Mammary epithelial cell (primary cell): ENCODE results near the gene PLK5.

Experiments used
- EZH2 ChIP-seq: IDR thresholded peaks from 2 replicates; pipeline ENCODE4 v1.6.1; 2012; ENCODE audit warnings: low read length, inconsistent platforms, borderline replicate concordance
- TF ChIP-seq, protein P1 (sequence below), 2 donors: IDR thresholded peaks in 1 of 2; conservative IDR thresholded peaks in 1 of 2; 2 replicates each; pipeline ENCODE4 v1.5.1; 2011 to 2012; ENCODE audit warnings: inconsistent platforms in 2 of 2, low read length in 2 of 2, mild to moderate bottlenecking in 2 of 2, control low read depth in 1 of 2, low read depth in 1 of 2; ENCODE audit not compliant: insufficient read depth in 1 of 2; ENCODE audit errors: extremely low read depth in 1 of 2

- TF ChIP-seq, protein P1, sequence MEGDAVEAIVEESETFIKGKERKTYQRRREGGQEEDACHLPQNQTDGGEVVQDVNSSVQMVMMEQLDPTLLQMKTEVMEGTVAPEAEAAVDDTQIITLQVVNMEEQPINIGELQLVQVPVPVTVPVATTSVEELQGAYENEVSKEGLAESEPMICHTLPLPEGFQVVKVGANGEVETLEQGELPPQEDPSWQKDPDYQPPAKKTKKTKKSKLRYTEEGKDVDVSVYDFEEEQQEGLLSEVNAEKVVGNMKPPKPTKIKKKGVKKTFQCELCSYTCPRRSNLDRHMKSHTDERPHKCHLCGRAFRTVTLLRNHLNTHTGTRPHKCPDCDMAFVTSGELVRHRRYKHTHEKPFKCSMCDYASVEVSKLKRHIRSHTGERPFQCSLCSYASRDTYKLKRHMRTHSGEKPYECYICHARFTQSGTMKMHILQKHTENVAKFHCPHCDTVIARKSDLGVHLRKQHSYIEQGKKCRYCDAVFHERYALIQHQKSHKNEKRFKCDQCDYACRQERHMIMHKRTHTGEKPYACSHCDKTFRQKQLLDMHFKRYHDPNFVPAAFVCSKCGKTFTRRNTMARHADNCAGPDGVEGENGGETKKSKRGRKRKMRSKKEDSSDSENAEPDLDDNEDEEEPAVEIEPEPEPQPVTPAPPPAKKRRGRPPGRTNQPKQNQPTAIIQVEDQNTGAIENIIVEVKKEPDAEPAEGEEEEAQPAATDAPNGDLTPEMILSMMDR (conservative IDR thresholded peaks at IDR 0.05 in 1 of 2, IDR thresholded peaks at IDR 0.05 in 1 of 2; ENCODE audit: extremely low read depth in 1 of 2, insufficient read depth in 1 of 2, low read depth in 1 of 2, low read length in 2 of 2) = no peak
- TF ChIP-seq EZH2 = no peak
These were observed 9.6 kb upstream of the PLK5 start for GRCh38 chr19:1514295-1514661.
